Astrocyte of the spinal cord (primary cell): ENCODE data around the gene CASK.

Experiments used
- DNase-seq: peaks from one replicate; pipeline ENCODE4 v3.0.0; 2011; ENCODE audit warnings: low read depth, low spot score
- H3K4me3 ChIP-seq: 2 replicates; pipeline ENCODE4 v1.5.1; 2011; ENCODE audit warnings: low read depth, mild to moderate bottlenecking, low read length, moderate library complexity
- in situ Hi-C: cut with HindIII; loops from 2 replicates; pipeline ENCODE4 v1.10.0; 2017; ENCODE audit warnings: low sequenced_read_pairs
- TF ChIP-seq, protein P1 (sequence below): IDR thresholded peaks from 2 replicates; pipeline ENCODE4 v1.5.1; 2012; ENCODE audit warnings: low read depth, mild to moderate bottlenecking, low read length, inconsistent platforms

CASK gene

DNA sequence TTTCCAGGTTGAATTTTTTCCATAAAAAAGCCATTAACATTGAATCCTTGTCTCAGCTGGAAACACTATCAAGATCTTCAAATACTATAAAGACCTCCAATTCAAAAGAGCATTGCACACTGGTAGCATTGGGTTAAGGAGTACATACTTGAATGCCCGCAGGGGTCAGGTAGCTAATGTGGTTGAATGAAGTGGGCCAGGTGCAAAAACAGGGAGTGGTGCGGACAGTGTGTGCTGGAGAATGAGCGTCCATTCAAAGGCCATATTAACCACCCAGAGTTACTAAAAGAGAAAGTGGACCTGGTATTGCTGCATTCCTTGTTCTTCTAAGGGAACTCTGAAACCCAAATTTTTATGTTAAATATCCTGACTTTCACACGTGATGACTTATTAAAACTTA is 384.6 kb downstream of the CASK start:
- in situ Hi-C loops = no loop called here
- DNase-seq = no peak
- no peak overlapping the region for H3K4me3 ChIP-seq
- TF ChIP-seq, protein P1, sequence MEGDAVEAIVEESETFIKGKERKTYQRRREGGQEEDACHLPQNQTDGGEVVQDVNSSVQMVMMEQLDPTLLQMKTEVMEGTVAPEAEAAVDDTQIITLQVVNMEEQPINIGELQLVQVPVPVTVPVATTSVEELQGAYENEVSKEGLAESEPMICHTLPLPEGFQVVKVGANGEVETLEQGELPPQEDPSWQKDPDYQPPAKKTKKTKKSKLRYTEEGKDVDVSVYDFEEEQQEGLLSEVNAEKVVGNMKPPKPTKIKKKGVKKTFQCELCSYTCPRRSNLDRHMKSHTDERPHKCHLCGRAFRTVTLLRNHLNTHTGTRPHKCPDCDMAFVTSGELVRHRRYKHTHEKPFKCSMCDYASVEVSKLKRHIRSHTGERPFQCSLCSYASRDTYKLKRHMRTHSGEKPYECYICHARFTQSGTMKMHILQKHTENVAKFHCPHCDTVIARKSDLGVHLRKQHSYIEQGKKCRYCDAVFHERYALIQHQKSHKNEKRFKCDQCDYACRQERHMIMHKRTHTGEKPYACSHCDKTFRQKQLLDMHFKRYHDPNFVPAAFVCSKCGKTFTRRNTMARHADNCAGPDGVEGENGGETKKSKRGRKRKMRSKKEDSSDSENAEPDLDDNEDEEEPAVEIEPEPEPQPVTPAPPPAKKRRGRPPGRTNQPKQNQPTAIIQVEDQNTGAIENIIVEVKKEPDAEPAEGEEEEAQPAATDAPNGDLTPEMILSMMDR = no peak

DNA sequence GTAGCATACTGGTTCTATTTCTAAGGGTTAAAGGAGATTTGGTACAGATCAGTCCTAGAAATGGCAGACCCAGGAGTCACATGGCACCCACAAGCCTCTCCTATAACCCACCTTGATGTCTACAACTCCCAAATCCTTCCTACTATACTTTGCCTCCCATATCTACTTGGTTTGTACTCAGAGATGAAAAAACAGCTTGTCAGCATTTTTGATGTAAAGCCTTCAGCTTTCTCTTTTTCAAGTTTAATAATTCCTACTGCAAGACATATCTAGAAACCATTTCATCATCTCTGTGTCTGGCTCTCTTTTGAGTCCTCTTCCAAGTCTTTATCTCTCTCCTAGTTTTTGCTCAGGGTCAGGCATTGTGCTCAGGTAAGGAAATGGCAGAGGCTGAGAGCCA is 393.3 kb downstream of the CASK start:
- in situ Hi-C loops = no loop called here
- no peak for DNase-seq

DNA sequence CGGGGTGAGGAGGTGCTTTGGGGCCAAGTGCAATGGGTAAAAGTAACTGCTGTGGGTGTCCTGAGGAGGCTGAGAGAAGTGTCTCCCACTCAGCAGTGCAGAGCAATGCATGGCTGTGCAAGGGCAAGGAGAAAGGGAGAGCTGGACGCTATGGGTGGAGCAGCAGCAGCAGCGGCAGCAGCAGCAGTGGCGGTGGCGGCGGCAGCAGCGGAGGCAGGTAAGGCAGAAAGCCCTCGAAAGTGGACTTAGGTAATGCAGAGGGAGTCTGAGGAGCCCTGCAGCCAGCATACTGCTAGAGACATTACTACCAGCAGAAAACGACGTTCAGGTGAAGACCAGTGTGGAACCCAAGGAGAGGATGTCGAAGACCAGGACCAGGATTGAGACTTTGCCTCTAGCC is 394.1 kb downstream of the CASK start:
- H3K4me3 ChIP-seq = no peak overlapping the region
- no peak for DNase-seq
- in situ Hi-C loops = no loop called here
- TF ChIP-seq, protein P1 = no peak

More for the DNA sequence above, 393.3 kb downstream of the CASK start:
- TF ChIP-seq, protein P1 = no peak
- no peak overlapping the region for H3K4me3 ChIP-seq

DNA sequence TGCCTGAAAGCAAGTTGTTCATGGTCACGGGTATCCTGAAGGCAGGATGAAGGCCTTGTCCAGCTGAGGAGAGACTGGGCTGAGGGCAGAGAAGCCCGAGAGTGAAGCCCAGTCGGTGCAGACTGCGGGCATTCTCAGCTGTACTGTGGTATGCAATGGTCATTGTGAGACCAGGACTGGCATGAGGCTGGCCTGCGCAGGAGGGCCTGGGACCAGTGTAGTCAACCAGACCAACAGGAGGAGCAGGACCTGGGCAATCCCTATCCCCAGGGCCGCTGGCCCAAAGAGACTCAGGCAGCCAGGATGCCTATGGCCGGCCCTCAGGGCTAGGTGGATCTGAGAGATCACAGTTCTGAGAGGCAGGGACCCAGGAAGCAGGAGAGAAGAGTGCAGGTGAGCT is 394.6 kb downstream of the CASK start:
- TF ChIP-seq, protein P1 = no peak
- no peak overlapping the region for H3K4me3 ChIP-seq
- in situ Hi-C loops = no loop called here
- DNase-seq = no peak

DNA sequence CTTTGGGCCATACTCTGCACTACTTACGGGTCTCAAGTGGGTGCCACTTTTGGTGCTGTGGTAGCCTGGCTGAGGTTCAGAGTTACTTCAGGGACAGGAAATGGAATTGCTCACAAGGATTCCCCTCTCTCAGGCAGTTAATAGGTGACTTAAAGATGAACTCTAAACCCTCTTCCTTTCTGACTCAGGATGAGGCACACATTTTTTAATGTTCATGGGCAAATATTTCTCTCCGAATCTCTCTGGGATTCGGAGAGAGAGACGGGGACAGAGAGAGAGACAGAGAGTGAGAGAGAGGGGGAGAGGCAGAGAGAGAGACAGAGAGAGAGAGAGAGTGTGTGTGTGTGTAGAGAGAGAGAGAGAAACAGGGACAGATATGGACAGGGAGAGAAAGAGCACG is 396.4 kb downstream of the CASK start:
- DNase-seq = peak; percentile 30
- H3K4me3 ChIP-seq = no peak overlapping the region
- TF ChIP-seq, protein P1 = no peak
- in situ Hi-C loops = no loop called here

DNA sequence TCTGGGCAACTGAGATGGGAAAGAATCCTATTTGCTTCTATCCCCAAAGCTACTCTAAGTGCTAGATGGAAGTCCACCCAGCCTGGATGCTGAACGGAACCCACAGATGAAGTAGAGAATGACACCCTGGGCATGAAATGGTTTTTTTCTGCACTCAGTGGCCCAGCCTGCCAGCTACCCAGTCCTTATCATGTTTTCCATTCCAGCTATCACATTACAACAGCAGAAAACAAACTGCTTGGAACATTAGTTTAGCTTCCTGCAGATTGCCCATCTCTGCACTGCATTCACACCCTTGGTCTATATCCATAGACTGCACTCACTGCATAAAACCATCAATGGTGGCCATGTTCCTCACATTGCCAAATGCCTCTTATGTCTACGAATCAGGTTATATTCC is 397.1 kb downstream of the CASK start:
- TF ChIP-seq, protein P1 = no peak
- H3K4me3 ChIP-seq = no peak overlapping the region
- DNase-seq = no peak
- in situ Hi-C loops = no loop called here

DNA sequence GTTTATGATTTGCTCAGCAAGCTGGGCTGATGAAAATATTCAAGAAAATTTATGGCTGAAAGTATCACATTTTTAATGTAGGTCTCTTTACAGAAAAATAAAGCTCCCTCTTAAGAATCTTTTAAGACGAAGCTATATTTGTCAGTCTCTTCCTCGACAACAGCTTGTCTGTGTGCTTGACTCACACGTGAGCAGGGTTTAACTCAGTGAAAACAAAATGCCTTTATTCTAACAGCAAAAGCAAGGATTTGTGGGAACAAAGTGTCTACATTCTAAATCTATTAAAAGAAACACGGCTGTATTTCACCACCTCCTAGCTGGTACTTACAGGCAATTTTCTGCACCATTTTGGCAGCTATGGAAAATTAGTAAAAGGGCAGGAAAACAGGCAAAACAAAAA is 400.7 kb downstream of the CASK start:
- no peak for DNase-seq
- in situ Hi-C loops = no loop called here
- TF ChIP-seq, protein P1 = no peak
- no peak overlapping the region for H3K4me3 ChIP-seq
